GM23338 (cell line): Measurements from ENCODE around the gene FKBP6. TPM values are rescaled to one million over a fixed set of nuclear protein-coding genes. Genes with fewer than 3 reads are reported as not detected.

Source experiments
- ATAC-seq: fragments of 200-7000 bp; cut with Tn5 transposase; 3 replicates; pipeline ENCODE4 v1.9.1; 2020
- DNase-seq: peaks from one replicate; pipeline ENCODE4 v3.0.0-alpha.2; 2015; ENCODE audit warnings: low spot score
- H2AFZ ChIP-seq: fragments of 200-600 bp; sonication (generic); 2 replicates; pipeline ENCODE4 v1.8.0; 2016; ENCODE audit warnings: antibody characterized with exemption, mild to moderate bottlenecking, moderate library complexity
- H3F3A ChIP-seq: fragments of 200-600 bp; sonication (generic); replicated peaks from 2 replicates; pipeline ENCODE4 v1.8.0; 2017; ENCODE audit warnings: antibody characterized with exemption, mixed run types, low read depth
- H3K27ac ChIP-seq: fragments of 200-600 bp; sonication (generic); 2 replicates; pipeline ENCODE4 v1.6.1; 2016; ENCODE audit warnings: low read depth
- H3K27me3 ChIP-seq: fragments of 200-600 bp; sonication (generic); 2 replicates; pipeline ENCODE4 v1.8.0; 2016; ENCODE audit warnings: mild to moderate bottlenecking, mixed run types, moderate library complexity; ENCODE audit not compliant: insufficient read depth
- H3K36me3 ChIP-seq: fragments of 200-600 bp; sonication (generic); 2 replicates; pipeline ENCODE4 v1.8.0; 2016; ENCODE audit warnings: mild to moderate bottlenecking; ENCODE audit not compliant: insufficient read depth
- H3K4me1 ChIP-seq: fragments of 200-600 bp; sonication (generic); 2 replicates; pipeline ENCODE4 v1.8.0; 2016; ENCODE audit warnings: mild to moderate bottlenecking, moderate library complexity; ENCODE audit not compliant: insufficient read depth
- H3K4me2 ChIP-seq: fragments of 200-600 bp; sonication (generic); 2 replicates; pipeline ENCODE4 v1.7.1; 2017; ENCODE audit warnings: mixed run types
- H3K4me3 ChIP-seq: fragments of 200-600 bp; sonication (generic); 2 replicates; pipeline ENCODE4 v1.6.1; 2016; ENCODE audit warnings: mixed run types
- H3K79me2 ChIP-seq: fragments of 200-600 bp; sonication (generic); replicated peaks from 2 replicates; pipeline ENCODE4 v1.8.0; 2017; ENCODE audit warnings: mild to moderate bottlenecking; ENCODE audit not compliant: insufficient read depth
- H3K9me2 ChIP-seq: fragments of 200-600 bp; sonication (generic); 2 replicates; pipeline ENCODE4 v1.8.0; 2017; ENCODE audit not compliant: insufficient read depth
- H4K20me1 ChIP-seq: fragments of 200-600 bp; sonication (generic); replicated peaks from 2 replicates; pipeline ENCODE4 v1.8.0; 2017; ENCODE audit warnings: mild to moderate bottlenecking; ENCODE audit not compliant: insufficient read depth
- H3K27ac Mint-ChIP-seq: 2 replicates; pipeline ENCODE4 v1.8.0; 2020; ENCODE audit warnings: inconsistent platforms, mild to moderate bottlenecking, moderate library complexity, mixed read lengths
- H3K27me3 Mint-ChIP-seq: 3 replicates; pipeline ENCODE4 v1.8.0; 2022; ENCODE audit warnings: low read depth, mild to moderate bottlenecking, moderate library complexity, mixed read lengths, inconsistent platforms; ENCODE audit not compliant: insufficient read depth, poor library complexity
- H3K36me3 Mint-ChIP-seq: 3 replicates; pipeline ENCODE4 v1.8.0; 2021; ENCODE audit warnings: low read depth, mild to moderate bottlenecking, inconsistent platforms, moderate library complexity, mixed read lengths
- H3K4me1 Mint-ChIP-seq: 3 replicates; pipeline ENCODE4 v1.8.0; 2020; ENCODE audit warnings: mild to moderate bottlenecking, inconsistent platforms, mixed read lengths
- H3K4me3 Mint-ChIP-seq: 3 replicates; pipeline ENCODE4 v1.8.0; 2021; ENCODE audit warnings: moderate library complexity, mild to moderate bottlenecking, inconsistent platforms, mixed read lengths
- H3K9me3 Mint-ChIP-seq: 3 replicates; pipeline ENCODE4 v1.8.0; 2020; ENCODE audit warnings: moderate library complexity, mild to moderate bottlenecking, inconsistent platforms, mixed read lengths
- CREB1 ChIP-seq: fragments of 250-450 bp; sonication (Bioruptor Pico); IDR thresholded peaks from 2 replicates; pipeline ENCODE4 v1.5.0; 2020; ENCODE audit warnings: low read depth, mild to moderate bottlenecking, moderate library complexity
- CTCF ChIP-seq, 2 experiments: fragments of 200-600 bp in 1 of 2; sonication (generic) in 1 of 2; conservative IDR thresholded peaks; 2 replicates each; pipeline versions ENCODE4 v1.5.1 to v1.6.1; 2016 to 2017; ENCODE audit warnings: antibody characterized with exemption in 2 of 2, low read depth in 2 of 2, mild to moderate bottlenecking in 2 of 2, moderate library complexity in 1 of 2
- EZH2phosphoT487 ChIP-seq: fragments of 200-600 bp; sonication (generic); IDR thresholded peaks from one replicate; pipeline ENCODE4 v1.8.1; 2018; ENCODE audit warnings: antibody characterized with exemption; ENCODE audit not compliant: unreplicated experiment
- JUNB ChIP-seq: IDR thresholded peaks from one replicate; pipeline ENCODE4 v1.6.1; 2016; ENCODE audit warnings: antibody characterized with exemption; ENCODE audit not compliant: unreplicated experiment
- NANOG ChIP-seq: IDR thresholded peaks from 2 replicates; pipeline ENCODE4 v1.6.1; 2016; ENCODE audit warnings: antibody characterized with exemption, borderline replicate concordance
- ZNF114 ChIP-seq: fragments of 250-450 bp; sonication (Bioruptor Pico); IDR thresholded peaks from 2 replicates; pipeline ENCODE4 v1.5.0; 2020; ENCODE audit warnings: mild to moderate bottlenecking, moderate library complexity
- polyA plus RNA-seq: library from polyadenylated mRNA; unstranded; fragments of >200 nt; fragmentation: Nextera tagmentation; extraction: Ambion mirVana; gene quantifications from 2 replicates; pipeline ENCODE4 v1.2.1, GENCODE V29; 2016
- total RNA-seq: library from RNA; depleted of rRNA; stranded (reverse); fragments of >200 nt; shearing (Covaris generic); gene quantifications from 2 replicates; pipeline ENCODE4 v1.2.3, GENCODE V29; 2014
- TF ChIP-seq, protein P1 (sequence below): fragments of 250-450 bp; sonication (Bioruptor Pico); IDR thresholded peaks from 2 replicates; pipeline ENCODE4 v1.5.0; 2020; ENCODE audit warnings: mild to moderate bottlenecking, moderate library complexity
- TF ChIP-seq, protein P2 (sequence below): IDR thresholded peaks from one replicate; pipeline ENCODE4 v1.6.1; 2018; ENCODE audit warnings: antibody characterized with exemption; ENCODE audit not compliant: unreplicated experiment

Gene FKBP6
- total and polyA plus RNA-seq, 2 experiments from 2014 or later: 0.15 TPM; not detected in 1

- TF ChIP-seq, protein P1, sequence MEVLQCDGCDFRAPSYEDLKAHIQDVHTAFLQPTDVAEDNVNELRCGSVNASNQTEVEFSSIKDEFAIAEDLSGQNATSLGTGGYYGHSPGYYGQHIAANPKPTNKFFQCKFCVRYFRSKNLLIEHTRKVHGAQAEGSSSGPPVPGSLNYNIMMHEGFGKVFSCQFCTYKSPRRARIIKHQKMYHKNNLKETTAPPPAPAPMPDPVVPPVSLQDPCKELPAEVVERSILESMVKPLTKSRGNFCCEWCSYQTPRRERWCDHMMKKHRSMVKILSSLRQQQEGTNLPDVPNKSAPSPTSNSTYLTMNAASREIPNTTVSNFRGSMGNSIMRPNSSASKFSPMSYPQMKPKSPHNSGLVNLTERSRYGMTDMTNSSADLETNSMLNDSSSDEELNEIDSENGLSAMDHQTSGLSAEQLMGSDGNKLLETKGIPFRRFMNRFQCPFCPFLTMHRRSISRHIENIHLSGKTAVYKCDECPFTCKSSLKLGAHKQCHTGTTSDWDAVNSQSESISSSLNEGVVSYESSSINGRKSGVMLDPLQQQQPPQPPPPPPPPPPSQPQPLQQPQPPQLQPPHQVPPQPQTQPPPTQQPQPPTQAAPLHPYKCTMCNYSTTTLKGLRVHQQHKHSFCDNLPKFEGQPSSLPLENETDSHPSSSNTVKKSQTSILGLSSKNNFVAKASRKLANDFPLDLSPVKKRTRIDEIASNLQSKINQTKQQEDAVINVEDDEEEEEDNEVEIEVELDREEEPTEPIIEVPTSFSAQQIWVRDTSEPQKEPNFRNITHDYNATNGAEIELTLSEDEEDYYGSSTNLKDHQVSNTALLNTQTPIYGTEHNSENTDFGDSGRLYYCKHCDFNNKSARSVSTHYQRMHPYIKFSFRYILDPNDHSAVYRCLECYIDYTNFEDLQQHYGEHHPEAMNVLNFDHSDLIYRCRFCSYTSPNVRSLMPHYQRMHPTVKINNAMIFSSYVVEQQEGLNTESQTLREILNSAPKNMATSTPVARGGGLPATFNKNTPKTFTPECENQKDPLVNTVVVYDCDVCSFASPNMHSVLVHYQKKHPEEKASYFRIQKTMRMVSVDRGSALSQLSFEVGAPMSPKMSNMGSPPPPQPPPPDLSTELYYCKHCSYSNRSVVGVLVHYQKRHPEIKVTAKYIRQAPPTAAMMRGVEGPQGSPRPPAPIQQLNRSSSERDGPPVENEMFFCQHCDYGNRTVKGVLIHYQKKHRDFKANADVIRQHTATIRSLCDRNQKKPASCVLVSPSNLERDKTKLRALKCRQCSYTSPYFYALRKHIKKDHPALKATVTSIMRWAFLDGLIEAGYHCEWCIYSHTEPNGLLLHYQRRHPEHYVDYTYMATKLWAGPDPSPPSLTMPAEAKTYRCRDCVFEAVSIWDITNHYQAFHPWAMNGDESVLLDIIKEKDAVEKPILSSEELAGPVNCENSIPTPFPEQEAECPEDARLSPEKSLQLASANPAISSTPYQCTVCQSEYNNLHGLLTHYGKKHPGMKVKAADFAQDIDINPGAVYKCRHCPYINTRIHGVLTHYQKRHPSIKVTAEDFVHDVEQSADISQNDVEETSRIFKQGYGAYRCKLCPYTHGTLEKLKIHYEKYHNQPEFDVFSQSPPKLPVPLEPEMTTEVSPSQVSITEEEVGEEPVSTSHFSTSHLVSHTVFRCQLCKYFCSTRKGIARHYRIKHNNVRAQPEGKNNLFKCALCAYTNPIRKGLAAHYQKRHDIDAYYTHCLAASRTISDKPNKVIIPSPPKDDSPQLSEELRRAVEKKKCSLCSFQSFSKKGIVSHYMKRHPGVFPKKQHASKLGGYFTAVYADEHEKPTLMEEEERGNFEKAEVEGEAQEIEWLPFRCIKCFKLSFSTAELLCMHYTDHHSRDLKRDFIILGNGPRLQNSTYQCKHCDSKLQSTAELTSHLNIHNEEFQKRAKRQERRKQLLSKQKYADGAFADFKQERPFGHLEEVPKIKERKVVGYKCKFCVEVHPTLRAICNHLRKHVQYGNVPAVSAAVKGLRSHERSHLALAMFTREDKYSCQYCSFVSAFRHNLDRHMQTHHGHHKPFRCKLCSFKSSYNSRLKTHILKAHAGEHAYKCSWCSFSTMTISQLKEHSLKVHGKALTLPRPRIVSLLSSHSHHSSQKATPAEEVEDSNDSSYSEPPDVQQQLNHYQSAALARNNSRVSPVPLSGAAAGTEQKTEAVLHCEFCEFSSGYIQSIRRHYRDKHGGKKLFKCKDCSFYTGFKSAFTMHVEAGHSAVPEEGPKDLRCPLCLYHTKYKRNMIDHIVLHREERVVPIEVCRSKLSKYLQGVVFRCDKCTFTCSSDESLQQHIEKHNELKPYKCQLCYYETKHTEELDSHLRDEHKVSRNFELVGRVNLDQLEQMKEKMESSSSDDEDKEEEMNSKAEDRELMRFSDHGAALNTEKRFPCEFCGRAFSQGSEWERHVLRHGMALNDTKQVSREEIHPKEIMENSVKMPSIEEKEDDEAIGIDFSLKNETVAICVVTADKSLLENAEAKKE: no peak
- no peak for TF ChIP-seq ZNF114 (CRISPR knock-in tag)
- TF ChIP-seq EZH2phosphoT487: no peak
- no peak for TF ChIP-seq NANOG
- TF ChIP-seq CTCF (conservative IDR thresholded peaks at IDR 0.05; ENCODE audit: low read depth in 2 of 2): no peak
These were observed 4.5 kb downstream of the FKBP6 start (continued) for GRCh38 chr7:73332447-73332846.

GRCh38 chr7:73338321-73338720 lies 10.4 kb downstream of the FKBP6 start:
- DNase-seq (no peak), ATAC-seq (no peak)
- H3K4me1 Mint-ChIP-seq: peaks cover 24% of the 10 kb centered on the region
- no peak overlapping the region for H3K4me3 Mint-ChIP-seq
- H3K4me1 ChIP-seq: peaks cover 7% of the 10 kb centered on the region; the same call in 1 of the 2 replicates
- H2AFZ ChIP-seq: no peak overlapping the region
- H3K27me3 Mint-ChIP-seq: peaks cover 8% of the 10 kb centered on the region
- no peaks in the 10 kb centered on the region for H3K36me3 Mint-ChIP-seq
- no peaks in the 10 kb centered on the region for H3K9me3 Mint-ChIP-seq
- H3K27ac Mint-ChIP-seq: no peak overlapping the region
- no peak overlapping the region for H3K27ac ChIP-seq
- H3K9me2 ChIP-seq: no peaks in the 10 kb centered on the region
- no peaks in the 10 kb centered on the region for H4K20me1 ChIP-seq
- H3K4me3 ChIP-seq: no peak overlapping the region
- H3K27me3 ChIP-seq: no peaks in the 10 kb centered on the region
- H3K79me2 ChIP-seq: no peaks in the 10 kb centered on the region
- H3K36me3 ChIP-seq: no peaks in the 10 kb centered on the region
- H3K4me2 ChIP-seq: no peak overlapping the region
- H3F3A ChIP-seq: no peaks in the 10 kb centered on the region
- no peak for TF ChIP-seq EZH2phosphoT487
- TF ChIP-seq JUNB: no peak
- no peak for TF ChIP-seq CREB1
- no peak for TF ChIP-seq NANOG
- TF ChIP-seq, protein P2, sequence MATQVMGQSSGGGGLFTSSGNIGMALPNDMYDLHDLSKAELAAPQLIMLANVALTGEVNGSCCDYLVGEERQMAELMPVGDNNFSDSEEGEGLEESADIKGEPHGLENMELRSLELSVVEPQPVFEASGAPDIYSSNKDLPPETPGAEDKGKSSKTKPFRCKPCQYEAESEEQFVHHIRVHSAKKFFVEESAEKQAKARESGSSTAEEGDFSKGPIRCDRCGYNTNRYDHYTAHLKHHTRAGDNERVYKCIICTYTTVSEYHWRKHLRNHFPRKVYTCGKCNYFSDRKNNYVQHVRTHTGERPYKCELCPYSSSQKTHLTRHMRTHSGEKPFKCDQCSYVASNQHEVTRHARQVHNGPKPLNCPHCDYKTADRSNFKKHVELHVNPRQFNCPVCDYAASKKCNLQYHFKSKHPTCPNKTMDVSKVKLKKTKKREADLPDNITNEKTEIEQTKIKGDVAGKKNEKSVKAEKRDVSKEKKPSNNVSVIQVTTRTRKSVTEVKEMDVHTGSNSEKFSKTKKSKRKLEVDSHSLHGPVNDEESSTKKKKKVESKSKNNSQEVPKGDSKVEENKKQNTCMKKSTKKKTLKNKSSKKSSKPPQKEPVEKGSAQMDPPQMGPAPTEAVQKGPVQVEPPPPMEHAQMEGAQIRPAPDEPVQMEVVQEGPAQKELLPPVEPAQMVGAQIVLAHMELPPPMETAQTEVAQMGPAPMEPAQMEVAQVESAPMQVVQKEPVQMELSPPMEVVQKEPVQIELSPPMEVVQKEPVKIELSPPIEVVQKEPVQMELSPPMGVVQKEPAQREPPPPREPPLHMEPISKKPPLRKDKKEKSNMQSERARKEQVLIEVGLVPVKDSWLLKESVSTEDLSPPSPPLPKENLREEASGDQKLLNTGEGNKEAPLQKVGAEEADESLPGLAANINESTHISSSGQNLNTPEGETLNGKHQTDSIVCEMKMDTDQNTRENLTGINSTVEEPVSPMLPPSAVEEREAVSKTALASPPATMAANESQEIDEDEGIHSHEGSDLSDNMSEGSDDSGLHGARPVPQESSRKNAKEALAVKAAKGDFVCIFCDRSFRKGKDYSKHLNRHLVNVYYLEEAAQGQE: no peak
